PC-9 (cell line): ENCODE measurements around the gene RALGPS1.

Experiments
- EZH2 ChIP-seq: fragments of 200-600 bp; sonication (generic); IDR thresholded peaks from 2 replicates; pipeline ENCODE4 v1.8.0; 2017; ENCODE audit warnings: antibody characterized with exemption, low read depth
- TF ChIP-seq, protein P1 (sequence below): fragments of 200-600 bp; sonication (generic); conservative IDR thresholded peaks from 2 replicates; pipeline ENCODE4 v1.6.1; 2017; ENCODE audit warnings: mixed run types, antibody characterized with exemption, mild to moderate bottlenecking, moderate library complexity

DNA sequence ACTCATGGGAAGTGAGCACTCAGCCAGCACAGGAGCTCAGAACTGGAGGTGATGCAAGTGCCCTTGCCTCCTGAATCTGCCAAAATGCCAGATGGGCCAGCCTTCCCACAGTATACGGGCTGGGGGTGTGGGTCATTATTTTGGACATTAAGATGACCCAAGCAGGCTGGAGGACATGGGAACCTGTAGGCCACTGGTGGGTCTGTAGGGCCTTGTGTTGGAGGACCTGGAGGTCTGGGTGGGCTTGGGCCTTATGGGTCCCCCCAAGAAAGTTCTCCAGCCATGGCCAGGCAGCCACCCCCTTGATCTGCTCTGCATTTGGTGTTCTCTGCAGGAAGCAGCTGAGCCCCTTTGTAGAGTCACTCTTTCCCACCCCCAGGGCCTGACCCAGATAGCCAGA, 278.9 kb downstream of the RALGPS1 start:
- TF ChIP-seq EZH2: no peak
- TF ChIP-seq, protein P1, sequence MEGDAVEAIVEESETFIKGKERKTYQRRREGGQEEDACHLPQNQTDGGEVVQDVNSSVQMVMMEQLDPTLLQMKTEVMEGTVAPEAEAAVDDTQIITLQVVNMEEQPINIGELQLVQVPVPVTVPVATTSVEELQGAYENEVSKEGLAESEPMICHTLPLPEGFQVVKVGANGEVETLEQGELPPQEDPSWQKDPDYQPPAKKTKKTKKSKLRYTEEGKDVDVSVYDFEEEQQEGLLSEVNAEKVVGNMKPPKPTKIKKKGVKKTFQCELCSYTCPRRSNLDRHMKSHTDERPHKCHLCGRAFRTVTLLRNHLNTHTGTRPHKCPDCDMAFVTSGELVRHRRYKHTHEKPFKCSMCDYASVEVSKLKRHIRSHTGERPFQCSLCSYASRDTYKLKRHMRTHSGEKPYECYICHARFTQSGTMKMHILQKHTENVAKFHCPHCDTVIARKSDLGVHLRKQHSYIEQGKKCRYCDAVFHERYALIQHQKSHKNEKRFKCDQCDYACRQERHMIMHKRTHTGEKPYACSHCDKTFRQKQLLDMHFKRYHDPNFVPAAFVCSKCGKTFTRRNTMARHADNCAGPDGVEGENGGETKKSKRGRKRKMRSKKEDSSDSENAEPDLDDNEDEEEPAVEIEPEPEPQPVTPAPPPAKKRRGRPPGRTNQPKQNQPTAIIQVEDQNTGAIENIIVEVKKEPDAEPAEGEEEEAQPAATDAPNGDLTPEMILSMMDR: no peak
